Effector CD4-positive, alpha-beta T cell (primary cell): ENCODE results near the gene GPAT3.
A peak's percentile ranks its signal among the peaks of the same experiment; 100 is the strongest.
"Not testable (repeated sequence)": the region's sequence is repeated elsewhere in the genome, so short reads cannot be mapped to it uniquely, and the experiment has no call there.

Source experiments
- DNase-seq: peaks from one replicate; pipeline ENCODE4 v3.0.0-alpha.2; 2020

The GPAT3 gene

DNA sequence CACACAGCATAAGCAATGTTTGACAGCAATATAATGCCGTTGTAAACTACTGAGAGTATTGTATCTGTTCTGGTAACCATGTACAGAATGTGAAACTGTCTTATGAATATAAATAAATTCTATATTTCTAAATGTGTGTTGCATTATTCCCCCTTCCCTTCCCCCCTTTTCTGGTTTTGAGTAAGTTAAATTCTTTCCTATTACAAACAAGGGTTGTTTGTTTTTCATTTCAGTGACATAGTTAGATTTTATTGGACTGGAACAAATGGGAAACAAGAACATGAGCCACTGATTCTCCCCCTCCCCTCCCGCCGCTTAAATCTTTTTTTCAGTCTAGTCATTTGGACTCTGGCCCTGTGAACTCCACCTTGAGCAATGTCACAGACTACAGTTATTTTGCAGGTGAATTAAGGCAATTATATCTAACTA is 69.8 kb downstream of the GPAT3 start:
- DNase-seq = no peak

DNA sequence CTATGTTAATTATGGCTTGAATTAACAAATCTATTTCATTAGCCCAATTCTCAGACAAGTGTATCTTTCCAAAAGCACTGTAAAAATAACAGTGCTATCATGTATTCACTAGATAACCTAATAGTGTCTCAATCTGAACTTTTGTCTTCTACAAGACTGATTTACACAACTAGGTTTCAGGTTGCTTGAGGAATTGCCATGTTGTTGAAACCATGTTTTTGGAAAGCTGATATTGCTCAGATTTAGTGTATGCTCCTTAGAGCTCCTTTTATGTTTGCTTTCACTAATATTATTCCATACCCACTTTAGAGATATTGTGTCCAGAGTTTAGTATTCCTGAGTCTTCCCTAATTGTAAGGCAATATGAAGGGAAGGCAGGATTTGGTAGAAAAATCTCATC is 70.6 kb downstream of the GPAT3 start:
- DNase-seq = no peak

- no peak for DNase-seq
Measured at GRCh38 chr4:83606898-83607297, 71.0 kb downstream of the GPAT3 start.

GRCh38 chr4:83609365-83609764 is 73.5 kb downstream of the GPAT3 start:
- DNase-seq = no peak

DNA sequence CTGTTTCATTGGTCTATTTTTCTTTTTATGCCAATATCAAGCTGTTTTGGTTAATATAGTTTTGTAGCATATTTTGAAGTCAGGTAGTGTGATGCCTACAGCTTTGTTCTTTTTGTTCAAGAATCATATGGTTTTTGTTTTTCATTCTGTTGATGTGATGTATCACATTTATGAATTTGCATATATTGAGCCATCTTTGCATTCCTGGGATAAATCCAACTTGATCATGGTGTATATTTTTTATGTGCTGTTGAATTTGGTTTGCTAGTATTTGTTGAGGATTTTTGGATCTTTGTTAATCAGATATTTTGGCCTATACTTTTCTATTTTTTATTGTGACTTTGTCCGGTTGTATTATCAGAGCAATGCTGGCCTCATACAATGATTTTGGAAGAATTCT is 74.8 kb downstream of the GPAT3 start:
- DNase-seq = no peak

DNA sequence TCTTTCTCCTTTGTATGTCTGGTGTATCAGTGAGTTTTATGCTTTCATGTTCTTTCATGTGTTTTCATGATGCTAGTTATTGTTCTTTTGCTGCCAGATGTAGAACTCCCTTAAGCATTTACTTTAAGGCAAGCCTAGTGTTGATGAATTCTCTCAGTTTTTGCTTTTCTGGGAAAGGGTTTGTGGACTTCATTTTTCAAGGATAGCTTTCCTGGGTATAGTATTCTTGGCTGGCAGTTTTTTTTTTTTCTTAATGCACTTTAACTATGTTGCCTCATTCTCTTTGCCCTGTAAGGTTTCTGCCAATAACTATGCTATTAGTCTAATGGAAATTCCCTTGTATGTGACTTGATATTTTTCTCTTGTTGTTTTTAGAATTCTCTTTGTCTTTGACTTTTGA is 77.1 kb downstream of the GPAT3 start:
- DNase-seq = no peak

GRCh38 chr4:83613994-83614393 is 78.1 kb downstream of the GPAT3 start:
- no peak for DNase-seq

DNA sequence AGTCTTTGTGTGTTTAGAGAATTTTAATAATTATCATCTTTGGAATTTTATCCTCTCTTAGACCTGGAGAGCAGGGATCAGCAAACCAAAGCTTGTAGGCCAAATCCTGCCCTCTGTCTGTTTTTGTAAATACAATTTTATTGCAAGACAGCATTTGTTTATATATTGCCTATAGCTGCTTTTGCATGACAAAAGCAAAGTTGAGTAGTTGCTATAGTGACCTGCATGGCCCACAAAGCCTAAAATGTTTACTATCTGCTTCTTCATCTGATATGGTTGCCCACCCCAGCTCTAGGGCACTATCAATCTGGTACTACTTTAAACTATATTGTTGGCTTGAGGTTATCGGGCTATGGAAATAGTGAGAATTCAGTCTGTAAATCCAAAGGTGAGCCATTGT is 80.3 kb downstream of the GPAT3 start:
- DNase-seq = no peak

- DNase-seq = no peak
Measured at GRCh38 chr4:83617371-83618035, 81.6 kb downstream of the GPAT3 start.

DNA sequence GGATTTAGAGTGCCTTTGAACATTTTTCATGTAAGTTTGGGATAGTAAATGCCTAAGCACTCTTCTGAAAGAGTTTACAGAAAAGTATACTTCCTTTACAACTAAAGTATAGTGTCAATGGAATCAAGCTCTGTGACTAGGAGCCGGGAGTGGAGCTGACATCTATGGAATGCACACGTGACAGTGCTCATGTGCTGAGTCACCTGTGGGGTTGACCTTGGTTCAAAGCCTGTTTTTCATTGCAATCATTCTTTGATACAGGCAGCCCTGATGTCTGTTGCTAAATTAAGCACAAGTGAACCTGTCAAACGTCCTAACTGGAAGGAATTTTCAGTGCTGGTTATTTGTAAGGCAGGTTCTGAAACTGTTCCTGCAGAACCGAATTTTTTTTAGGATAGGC is 82.5 kb downstream of the GPAT3 start:
- no peak for DNase-seq

- DNase-seq = no peak
Measured at GRCh38 chr4:83618991-83619645, 83.2 kb downstream of the GPAT3 start.

- not testable (repeated sequence) for DNase-seq
Measured at GRCh38 chr4:83622127-83622526, 86.2 kb downstream of the GPAT3 start.

DNA sequence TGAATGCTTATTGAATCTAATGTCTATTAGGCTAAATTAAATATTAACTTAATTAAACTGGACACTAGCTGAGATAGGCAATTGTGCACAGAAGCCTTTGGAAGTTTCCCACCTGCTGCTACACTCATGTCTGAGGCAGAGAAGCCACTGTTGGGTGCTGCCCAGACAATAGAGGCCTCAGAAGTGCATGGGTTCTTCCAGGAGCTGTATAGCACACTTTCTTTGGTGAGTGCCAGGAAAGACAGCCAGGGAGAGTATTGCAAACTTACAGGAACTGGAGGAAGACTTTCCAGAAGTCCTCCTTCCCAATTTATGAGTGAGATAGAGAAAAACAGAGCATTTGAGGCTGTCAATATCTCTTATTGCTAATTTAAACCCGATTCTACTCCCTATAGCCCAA is 89.9 kb downstream of the GPAT3 start:
- no peak for DNase-seq

DNA sequence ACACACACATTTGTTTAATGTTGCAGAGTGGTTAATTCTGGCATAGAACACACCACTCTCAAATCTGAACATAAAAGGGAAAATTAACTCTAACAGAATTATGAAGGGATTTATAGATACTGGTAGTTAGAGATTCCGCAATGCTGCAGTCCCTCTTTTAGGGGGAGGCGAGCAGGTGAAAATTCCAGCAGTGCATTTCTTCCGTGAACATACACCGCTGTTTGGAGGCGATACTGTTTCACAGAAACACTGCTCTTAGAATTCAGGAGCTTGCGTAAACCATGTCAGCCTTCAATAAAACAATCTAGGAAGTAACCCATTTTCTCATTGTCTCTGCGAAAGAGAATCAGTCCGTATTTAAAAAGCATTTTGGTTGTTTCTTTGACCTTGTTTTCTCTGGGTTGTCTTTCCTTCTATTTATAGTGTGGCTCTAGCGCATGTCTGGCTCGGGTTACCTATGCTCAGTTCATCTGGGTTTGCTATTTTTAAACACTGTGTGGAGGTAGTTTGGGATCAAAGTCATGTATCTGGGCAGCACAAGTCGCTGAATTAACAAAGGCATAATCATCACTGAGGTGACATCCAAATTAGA is 90.4 kb downstream of the GPAT3 start:
- DNase-seq = no peak

DNA sequence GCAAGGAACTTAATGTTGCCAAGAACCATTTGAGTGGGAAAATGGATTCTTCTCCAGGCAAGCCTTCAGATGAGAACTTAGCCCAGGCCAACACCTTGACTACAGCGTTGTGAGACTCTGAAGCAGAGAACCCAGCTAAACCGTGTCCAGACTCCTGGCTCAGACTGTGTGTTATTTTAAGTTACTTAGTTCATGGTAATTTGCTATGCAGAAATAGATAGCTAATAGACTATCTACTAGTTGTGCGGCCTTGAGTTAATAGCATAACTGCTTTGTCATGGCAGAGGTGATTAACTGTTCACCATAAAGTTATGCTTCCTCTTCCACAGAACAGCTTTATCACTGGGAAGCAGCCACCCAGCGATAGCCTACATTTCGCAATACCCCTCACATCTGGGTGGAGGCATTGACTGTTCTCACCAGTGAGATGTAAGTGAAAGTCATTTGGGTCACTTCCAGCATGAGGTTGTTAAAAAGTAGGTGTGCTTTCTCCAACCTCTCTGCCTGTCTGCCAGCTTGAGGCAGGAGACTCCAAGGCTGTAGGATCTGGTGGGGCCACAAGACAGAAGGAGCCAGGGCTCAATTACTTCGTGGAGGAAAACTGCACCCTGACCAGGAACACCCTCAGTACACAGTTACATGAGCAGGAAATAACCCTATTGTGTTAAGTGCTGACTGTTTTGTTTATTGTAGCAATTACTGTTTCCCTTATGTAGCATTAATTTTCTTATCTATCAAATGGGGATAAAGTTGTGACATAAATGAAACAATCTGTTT is 94.2 kb downstream of the GPAT3 start:
- DNase-seq = no peak

DNA sequence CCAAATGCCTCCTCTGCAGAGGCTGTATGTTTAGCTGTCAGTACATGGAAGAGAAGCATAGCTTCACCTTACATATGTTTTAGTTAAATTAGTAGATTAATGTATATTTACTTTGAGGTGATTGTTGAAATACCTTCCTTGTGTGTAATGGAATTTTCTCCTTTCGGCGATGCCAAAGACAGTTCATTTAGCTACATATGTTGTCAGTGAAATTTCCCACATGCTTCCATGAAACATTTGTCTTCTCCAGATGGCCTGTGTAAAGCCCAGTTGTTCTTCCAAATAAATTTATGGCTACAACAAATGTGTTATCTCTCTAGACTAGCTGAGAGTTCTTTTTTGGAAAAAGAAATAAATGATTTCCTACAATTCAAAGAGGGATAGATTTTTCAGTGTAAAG is 95.2 kb downstream of the GPAT3 start:
- no peak for DNase-seq

DNA sequence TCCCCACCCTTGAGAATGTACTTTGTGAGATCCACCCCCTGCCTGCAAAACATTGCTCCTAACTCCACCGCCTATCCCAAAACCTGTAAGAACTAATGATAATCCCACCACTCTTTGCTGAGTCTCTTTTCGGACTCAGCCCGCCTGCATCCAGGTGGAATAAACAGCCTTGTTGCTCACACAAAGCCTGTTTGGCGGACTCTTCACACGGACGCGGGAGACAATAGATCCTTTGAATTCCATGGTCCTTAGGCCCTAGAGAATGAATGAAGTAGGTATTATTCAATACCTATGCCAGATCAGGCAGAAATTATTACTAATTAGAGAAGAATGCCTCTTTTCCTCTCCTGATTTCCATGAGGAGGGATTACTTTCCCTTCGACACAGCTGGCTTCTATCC is 101.0 kb downstream of the GPAT3 start:
- DNase-seq = no peak

- DNase-seq = peak; percentile 48
Measured at GRCh38 chr4:83639849-83640493, 104.1 kb downstream of the GPAT3 start.

DNA sequence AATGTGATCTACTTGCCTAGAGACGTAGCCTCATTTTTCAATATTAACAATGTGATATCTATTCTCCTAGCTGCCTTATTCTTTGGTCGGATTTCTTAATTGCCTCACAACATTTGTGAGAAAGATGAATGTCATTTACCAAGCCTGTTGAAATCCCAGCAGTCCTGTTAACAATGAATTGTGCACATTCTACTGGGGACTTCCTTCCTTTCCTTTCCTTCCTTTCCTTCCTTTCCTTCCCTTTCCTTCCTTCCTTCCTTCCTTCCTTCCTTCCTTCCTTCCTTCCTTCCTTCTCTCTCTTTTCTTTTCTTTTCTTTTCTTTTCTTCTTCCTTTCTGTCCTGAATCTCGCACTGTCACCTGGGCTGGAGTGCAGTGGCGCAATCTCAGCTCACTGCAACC is 107.1 kb downstream of the GPAT3 start:
- DNase-seq = no peak

- DNase-seq = peak; percentile 3
Measured at GRCh38 chr4:83644677-83645659, 109.1 kb downstream of the GPAT3 start.

- DNase-seq = no peak
Measured at GRCh38 chr4:83646538-83647239, 110.8 kb downstream of the GPAT3 start.
